ENCODE measurements around the gene C19orf85.

DNA sequence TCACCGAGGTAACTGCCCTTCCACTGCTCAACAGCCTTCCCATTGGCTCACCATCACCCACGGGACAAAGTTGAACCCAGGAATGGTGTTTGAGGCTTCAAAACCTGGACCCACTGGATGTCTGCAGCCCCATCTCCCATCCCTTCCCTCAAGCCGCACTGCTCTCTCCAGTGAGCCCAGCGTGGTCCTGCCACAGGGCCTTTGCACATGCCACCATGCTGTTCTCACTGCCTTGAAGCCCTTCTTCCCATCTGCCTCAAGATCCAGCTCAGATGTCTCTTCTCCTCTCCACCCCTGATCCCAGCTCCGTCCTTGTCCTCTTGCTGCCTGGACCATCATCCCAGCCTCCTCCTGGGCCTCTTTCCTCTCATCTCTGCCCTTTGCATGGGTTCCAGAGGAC, 25.5 kb downstream of the C19orf85 start:
- TF ChIP-seq, protein P1, sequence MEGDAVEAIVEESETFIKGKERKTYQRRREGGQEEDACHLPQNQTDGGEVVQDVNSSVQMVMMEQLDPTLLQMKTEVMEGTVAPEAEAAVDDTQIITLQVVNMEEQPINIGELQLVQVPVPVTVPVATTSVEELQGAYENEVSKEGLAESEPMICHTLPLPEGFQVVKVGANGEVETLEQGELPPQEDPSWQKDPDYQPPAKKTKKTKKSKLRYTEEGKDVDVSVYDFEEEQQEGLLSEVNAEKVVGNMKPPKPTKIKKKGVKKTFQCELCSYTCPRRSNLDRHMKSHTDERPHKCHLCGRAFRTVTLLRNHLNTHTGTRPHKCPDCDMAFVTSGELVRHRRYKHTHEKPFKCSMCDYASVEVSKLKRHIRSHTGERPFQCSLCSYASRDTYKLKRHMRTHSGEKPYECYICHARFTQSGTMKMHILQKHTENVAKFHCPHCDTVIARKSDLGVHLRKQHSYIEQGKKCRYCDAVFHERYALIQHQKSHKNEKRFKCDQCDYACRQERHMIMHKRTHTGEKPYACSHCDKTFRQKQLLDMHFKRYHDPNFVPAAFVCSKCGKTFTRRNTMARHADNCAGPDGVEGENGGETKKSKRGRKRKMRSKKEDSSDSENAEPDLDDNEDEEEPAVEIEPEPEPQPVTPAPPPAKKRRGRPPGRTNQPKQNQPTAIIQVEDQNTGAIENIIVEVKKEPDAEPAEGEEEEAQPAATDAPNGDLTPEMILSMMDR (IDR thresholded peaks at IDR 0.05; ENCODE audit: insufficient read depth, low read length): no peak
- TF ChIP-seq POLR2AphosphoS5 (IDR thresholded peaks at IDR 0.05; ENCODE audit: low read depth) (no peak), GABPA (IDR thresholded peaks at IDR 0.05; ENCODE audit: low read depth) (no peak), SPI1 (IDR thresholded peaks at IDR 0.05; ENCODE audit: borderline replicate concordance, low read depth) (no peak)
